Transverse colon (tissue), 3 donors: ENCODE measurements around the gene ARPC1A.

Source experiments
- CTCF ChIP-seq, 5 experiments: fragments of 200-600 bp in 3 of 5; fragments of 450-650 bp in 2 of 5; sonication (generic) in 3 of 5; IDR thresholded peaks; 1 replicate in 2 of 5; 2 replicates in 3 of 5; pipeline ENCODE4 v1.5.1; 2016 to 2017; ENCODE audit warnings: antibody characterized with exemption in 5 of 5, inconsistent platforms in 3 of 5, mild to moderate bottlenecking in 2 of 5, moderate library complexity in 1 of 5
- POLR2A ChIP-seq: fragments of 450-650 bp; IDR thresholded peaks from one replicate; pipeline ENCODE4 v1.6.1; 2016; ENCODE audit warnings: antibody characterized with exemption, mild to moderate bottlenecking, moderate library complexity

- TF ChIP-seq CTCF (IDR thresholded peaks at IDR 0.05) (peak in 3 of 5 experiments; percentile 12 to 66 (median 62)), POLR2A (peak; percentile 95)
These were observed 82.9 kb downstream of the ARPC1A start, which contains the start of the genes BUD31 and PDAP1 for GRCh38 chr7:99408379-99409191.
